BLaER1 treated with 17β-estradiol and CSF1 and Interleukin-3, amounts not matched to agents 10 nM and 100 nM (cell line): ENCODE results near the gene SLAMF1.
"Not testable (repeated sequence)": the region's sequence is repeated elsewhere in the genome, so short reads cannot be mapped to it uniquely, and the experiment has no call there.

Experiments
- H3K27ac ChIP-seq, 11 experiments: shearing (Covaris generic); formaldehyde crosslinking; 2 replicates each; pipeline ENCODE4 v1.8.1; 2022
- H3K27me3 ChIP-seq, 11 experiments: shearing (Covaris generic); formaldehyde crosslinking; 2 replicates each; pipeline ENCODE4 v1.8.1; 2022
- H3K36me3 ChIP-seq, 11 experiments: shearing (Covaris generic); formaldehyde crosslinking; 2 replicates each; pipeline ENCODE4 v1.8.1; 2022
- H3K4me1 ChIP-seq, 10 experiments: shearing (Covaris generic); formaldehyde crosslinking; 2 replicates each; pipeline ENCODE4 v1.8.1; 2022
- H3K4me2 ChIP-seq, 11 experiments: shearing (Covaris generic); formaldehyde crosslinking; 2 replicates each; pipeline ENCODE4 v1.8.1; 2022
- H3K4me3 ChIP-seq, 10 experiments: shearing (Covaris generic); formaldehyde crosslinking; 2 replicates each; pipeline ENCODE4 v1.8.1; 2022
- H3K9ac ChIP-seq, 11 experiments: shearing (Covaris generic); formaldehyde crosslinking; 2 replicates each; pipeline ENCODE4 v1.8.1; 2022
- H3K9me3 ChIP-seq, 11 experiments: shearing (Covaris generic); formaldehyde crosslinking; replicated peaks in 1 of 11; 2 replicates each; pipeline ENCODE4 v1.8.1; 2022
- H4K20me1 ChIP-seq, 11 experiments: shearing (Covaris generic); formaldehyde crosslinking; 2 replicates each; pipeline ENCODE4 v1.8.1; 2022
- Cebpa-rat ChIP-seq, 11 experiments: shearing (Covaris generic); IDR thresholded peaks; 2 replicates each; pipeline ENCODE4 v1.8.1; 2022

SLAMF1 gene

DNA sequence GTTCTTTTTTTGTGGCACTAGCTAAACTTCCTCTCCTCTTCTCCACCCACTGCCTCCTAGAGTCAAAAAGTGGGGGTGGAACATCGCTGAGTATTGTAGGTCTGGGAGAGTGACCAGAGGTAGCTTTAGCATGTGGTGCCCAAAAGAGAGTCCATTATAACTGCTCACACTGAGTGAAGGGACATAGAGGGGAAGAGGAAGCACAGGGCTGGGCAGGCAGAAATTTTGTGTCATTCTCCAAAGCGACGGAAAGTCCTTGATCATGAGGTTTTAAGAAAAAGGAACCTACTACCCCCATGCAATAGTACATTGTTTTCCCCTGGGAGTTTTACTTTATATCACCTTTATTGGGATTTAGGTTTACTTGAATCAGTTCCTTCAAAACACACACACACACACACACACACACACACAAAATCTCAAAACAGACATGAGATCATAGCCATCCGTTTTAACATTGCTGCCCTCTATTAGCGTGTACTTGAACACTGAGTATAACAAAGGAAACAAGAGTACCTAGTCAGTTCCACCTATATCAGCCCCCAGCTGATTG is 71.7 kb downstream of the SLAMF1 start:
- Histone ChIP-seq H3K4me1 (peaks cover 29 to 96% (median 40%) of the 10 kb centered on the region in 10 experiments), H3K36me3 (peaks cover 0 to 4% (median 0%) of the 10 kb centered on the region in 11 experiments; a peak in 1 of 22 replicates), H3K9ac (peak overlapping the region in 4 of 11 experiments; percentile 41 to 61 (median 54); a peak in 6 of 22 replicates), H3K27ac (peak overlapping the region in 5 of 11 experiments; percentile 39 to 81 (median 76); a peak in 10 of 22 replicates), H3K4me3 (peak overlapping the region in 3 of 10 experiments; percentile 11 to 20 (median 18); a peak in 2 of 20 replicates), H4K20me1 (no peaks in the 10 kb centered on the region), H3K27me3 (no peaks in the 10 kb centered on the region), H3K9me3 (peaks cover 0 to 35% (median 16%) of the 10 kb centered on the region in 11 experiments; a peak in 13 of 22 replicates), H3K4me2 (peak overlapping the region; percentile 34 to 97 (median 58))
- no peak for TF ChIP-seq Cebpa-rat (IDR thresholded peaks at IDR 0.05)

DNA sequence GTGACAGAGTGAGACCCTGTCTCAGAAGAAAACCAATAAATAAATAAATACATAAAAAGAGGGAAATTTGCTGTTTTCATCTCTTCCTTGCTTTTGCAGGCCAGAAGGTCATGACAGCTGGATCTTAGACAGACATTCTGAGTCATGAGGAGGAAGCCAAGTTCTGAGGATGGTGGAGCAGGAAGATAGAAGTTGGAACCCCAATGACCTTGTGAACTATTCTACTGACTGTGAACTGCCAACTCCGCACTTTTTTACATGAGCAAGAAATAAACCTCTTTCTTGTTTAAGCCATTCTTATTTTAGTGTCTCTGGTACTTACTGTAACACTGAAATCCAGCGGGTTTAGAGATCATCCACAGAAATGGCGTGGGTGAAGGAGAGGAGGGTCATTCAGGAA is 76.0 kb downstream of the SLAMF1 start:
- H3K27me3 ChIP-seq = no peaks in the 10 kb centered on the region
- no peak for TF ChIP-seq Cebpa-rat (IDR thresholded peaks at IDR 0.05)
- peaks cover 56 to 100% (median 63%) of the 10 kb centered on the region in 10 experiments for H3K4me1 ChIP-seq
- no peaks in the 10 kb centered on the region for H4K20me1 ChIP-seq
- peak overlapping the region in 5 of 11 experiments; percentile 6 to 97 (median 71); a peak in 9 of 22 replicates for H3K4me2 ChIP-seq
- H3K27ac ChIP-seq = peak overlapping the region in 2 of 11 experiments; percentile 6 to 20; a peak in 2 of 22 replicates
- H3K36me3 ChIP-seq = peaks cover 0 to 4% (median 0%) of the 10 kb centered on the region in 11 experiments; a peak in 1 of 22 replicates
- no peak overlapping the region for H3K9ac ChIP-seq
- H3K9me3 ChIP-seq = peaks cover 0 to 30% (median 13%) of the 10 kb centered on the region in 11 experiments; a peak in 10 of 22 replicates
- no peak overlapping the region for H3K4me3 ChIP-seq

DNA sequence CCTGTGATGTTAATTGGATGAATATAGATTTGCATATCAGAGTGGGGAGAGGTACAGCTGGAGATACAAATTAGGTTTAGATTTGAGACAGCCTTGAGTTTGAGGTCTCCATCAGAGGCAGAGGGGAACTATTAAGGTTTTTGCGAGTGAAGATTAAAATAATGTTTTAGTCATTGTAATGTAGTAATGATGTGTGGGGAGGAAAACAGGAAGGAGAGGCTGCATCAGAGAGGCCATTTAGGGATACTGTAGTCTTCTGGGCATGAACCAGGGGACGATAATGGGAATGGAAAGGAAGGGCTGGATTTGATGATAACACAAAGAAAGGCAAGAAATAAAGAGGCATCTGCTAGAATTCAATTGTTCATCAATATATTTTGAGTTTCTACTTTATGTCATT is 77.0 kb downstream of the SLAMF1 start:
- Histone ChIP-seq H3K36me3 (peaks cover 0 to 4% (median 0%) of the 10 kb centered on the region in 11 experiments; a peak in 1 of 22 replicates), H3K4me3 (no peak overlapping the region), H3K9me3 (peaks cover 0 to 30% (median 13%) of the 10 kb centered on the region in 11 experiments; a peak in 10 of 22 replicates), H3K4me2 (peak overlapping the region in 8 of 11 experiments; percentile 4 to 97 (median 72); a peak in 14 of 22 replicates), H3K4me1 (peaks cover 59 to 100% (median 63%) of the 10 kb centered on the region in 10 experiments), H3K27me3 (no peaks in the 10 kb centered on the region), H3K27ac (no peak overlapping the region), H4K20me1 (no peaks in the 10 kb centered on the region), H3K9ac (no peak overlapping the region)
- TF ChIP-seq Cebpa-rat (IDR thresholded peaks at IDR 0.05) = no peak

DNA sequence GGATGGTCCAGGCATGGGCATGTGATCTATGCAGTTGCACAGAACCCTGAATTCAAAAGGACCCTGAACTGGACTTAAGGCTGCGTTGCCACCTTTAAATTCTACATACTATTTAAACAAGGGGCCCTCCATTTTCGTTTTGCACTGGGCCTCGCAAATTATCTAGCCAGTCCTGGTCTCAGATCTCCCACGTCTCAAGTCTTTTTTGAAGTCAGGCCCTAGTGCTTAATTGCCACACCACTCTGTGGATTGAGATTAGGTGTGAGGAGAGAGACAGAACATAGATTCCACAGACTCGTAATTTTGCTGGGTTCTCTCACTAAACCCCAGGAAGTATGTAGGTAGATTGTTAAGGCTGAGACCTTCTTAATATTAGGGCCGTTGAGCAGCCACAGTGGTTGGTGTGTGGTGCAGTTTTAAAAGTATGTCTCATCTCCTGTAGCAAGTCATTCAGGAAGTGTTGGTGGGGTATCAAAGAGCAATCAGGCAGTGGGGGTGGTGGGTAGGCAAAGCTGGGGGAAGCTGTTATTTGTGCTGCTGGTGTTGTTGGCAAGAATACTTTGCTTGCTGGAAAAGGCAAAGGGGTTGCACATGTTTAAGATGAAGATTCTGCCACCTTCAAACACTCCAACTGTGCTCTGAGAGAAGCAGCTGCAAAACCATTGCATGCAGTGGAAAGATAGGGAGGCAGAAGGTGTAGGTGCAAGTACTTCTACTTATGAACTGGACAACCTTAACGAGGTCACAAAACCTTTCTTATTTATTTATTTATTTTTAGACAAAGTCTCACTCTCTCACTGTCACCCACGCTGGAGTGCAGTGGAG is 78.8 kb downstream of the SLAMF1 start:
- Histone ChIP-seq H3K27ac (peak overlapping the region in 6 of 11 experiments; percentile 2 to 61 (median 47); a peak in 9 of 22 replicates), H3K4me2 (peak overlapping the region; percentile 73 to 97 (median 85)), H3K36me3 (peaks cover 0 to 13% (median 0%) of the 10 kb centered on the region in 11 experiments; a peak in 3 of 22 replicates), H3K4me3 (peak overlapping the region in 2 of 10 experiments; percentile 12 to 23; a peak in 1 of 20 replicates), H3K27me3 (no peaks in the 10 kb centered on the region), H3K9ac (peak overlapping the region in 5 of 11 experiments; percentile 12 to 42 (median 16); a peak in 5 of 22 replicates), H4K20me1 (no peaks in the 10 kb centered on the region), H3K9me3 (peaks cover 5 to 38% (median 19%) of the 10 kb centered on the region in 11 experiments), H3K4me1 (peaks cover 60 to 91% (median 62%) of the 10 kb centered on the region in 10 experiments)
- TF ChIP-seq Cebpa-rat (IDR thresholded peaks at IDR 0.05) = no peak

DNA sequence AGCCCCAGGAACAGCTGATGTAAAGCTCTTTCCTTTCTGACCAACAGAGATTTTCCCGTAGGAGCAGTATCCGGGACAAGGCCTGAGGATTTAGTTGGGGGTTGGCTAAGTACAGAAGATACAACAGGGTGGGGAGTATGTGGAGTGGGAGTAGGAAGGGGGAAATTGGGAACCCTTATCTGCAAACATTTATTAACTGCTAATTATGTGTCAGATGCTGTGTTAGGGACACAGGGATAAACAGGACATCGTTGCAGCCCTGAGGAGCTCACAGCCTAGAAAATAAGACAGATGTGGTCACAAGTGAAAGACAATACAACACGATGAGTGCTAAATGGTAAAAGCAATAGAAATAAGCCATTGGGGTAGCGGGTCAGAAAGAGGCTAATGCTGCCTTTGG is 79.5 kb downstream of the SLAMF1 start:
- TF ChIP-seq Cebpa-rat (IDR thresholded peaks at IDR 0.05) = no peak
- Histone ChIP-seq H4K20me1 (no peaks in the 10 kb centered on the region), H3K9me3 (peaks cover 13 to 45% (median 26%) of the 10 kb centered on the region in 11 experiments), H3K4me2 (peak overlapping the region; percentile 73 to 97 (median 85)), H3K4me3 (no peak overlapping the region), H3K27me3 (no peaks in the 10 kb centered on the region), H3K36me3 (peaks cover 0 to 18% (median 0%) of the 10 kb centered on the region in 11 experiments; a peak in 3 of 22 replicates), H3K27ac (peak overlapping the region in 5 of 11 experiments; percentile 27 to 61 (median 52); a peak in 5 of 22 replicates), H3K9ac (no peak overlapping the region), H3K4me1 (peaks cover 60 to 83% (median 62%) of the 10 kb centered on the region in 10 experiments)

DNA sequence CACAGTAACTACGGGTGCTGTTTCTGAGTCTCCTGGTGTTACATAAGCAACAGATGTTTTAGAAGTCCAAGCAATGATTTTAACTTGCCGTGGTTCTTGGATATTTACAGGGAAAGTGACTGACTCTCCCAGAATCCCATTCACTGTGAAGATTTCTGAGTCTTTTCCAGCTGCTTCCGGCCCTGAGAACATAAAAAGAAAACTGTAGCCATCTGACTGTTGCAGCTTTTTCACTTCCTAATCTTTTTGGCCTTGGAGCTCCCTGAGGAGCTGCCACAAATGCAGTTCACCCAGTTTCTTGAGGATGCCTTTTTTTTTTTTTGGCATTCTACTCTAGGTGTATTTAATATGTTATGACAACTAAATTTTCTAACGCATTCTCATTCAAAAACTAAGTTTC is 81.3 kb downstream of the SLAMF1 start:
- peaks cover 30 to 45% (median 34%) of the 10 kb centered on the region in 11 experiments for H3K9me3 ChIP-seq
- no peaks in the 10 kb centered on the region for H4K20me1 ChIP-seq
- H3K27ac ChIP-seq = peak overlapping the region; percentile 43 to 79 (median 59); a peak in 21 of 22 replicates
- H3K9ac ChIP-seq = peak overlapping the region; percentile 10 to 60 (median 50); a peak in 14 of 22 replicates
- H3K27me3 ChIP-seq = no peaks in the 10 kb centered on the region
- H3K4me3 ChIP-seq = peak overlapping the region; percentile 28 to 49 (median 41); a peak in 13 of 20 replicates
- peaks cover 54 to 66% (median 61%) of the 10 kb centered on the region in 10 experiments for H3K4me1 ChIP-seq
- H3K4me2 ChIP-seq = peak overlapping the region; percentile 73 to 97 (median 83)
- peaks cover 0 to 13% (median 0%) of the 10 kb centered on the region in 11 experiments; a peak in 3 of 22 replicates for H3K36me3 ChIP-seq
- no peak for TF ChIP-seq Cebpa-rat (IDR thresholded peaks at IDR 0.05)

DNA sequence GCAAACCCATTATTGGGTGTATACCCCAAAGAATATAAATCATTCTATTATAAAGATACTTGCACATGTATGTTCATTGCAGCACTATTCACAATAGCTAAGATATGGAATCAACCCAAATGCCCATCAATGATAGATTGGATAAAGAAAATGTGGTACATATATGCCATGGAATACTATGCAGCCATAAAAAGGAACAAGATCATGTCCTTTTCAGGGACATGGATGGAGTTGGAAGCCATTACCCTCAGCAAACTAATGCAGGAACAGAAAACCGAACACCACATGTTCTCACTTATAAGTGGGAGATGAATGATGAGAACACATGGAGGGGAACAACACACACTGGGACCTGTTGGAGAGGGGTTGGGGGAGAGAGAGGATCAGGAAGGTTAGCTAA is 83.6 kb downstream of the SLAMF1 start:
- H3K9ac ChIP-seq, H3K27ac ChIP-seq, H3K4me2 ChIP-seq, H4K20me1 ChIP-seq, H3K27me3 ChIP-seq, H3K4me3 ChIP-seq: not testable (repeated sequence)
- H3K9me3 ChIP-seq = peaks cover 53 to 64% (median 56%) of the 10 kb centered on the region in 11 experiments
- H3K4me1 ChIP-seq = peaks cover 38 to 50% (median 40%) of the 10 kb centered on the region in 10 experiments
- peaks cover 0 to 17% (median 0%) of the 10 kb centered on the region in 11 experiments; a peak in 5 of 22 replicates for H3K36me3 ChIP-seq

DNA sequence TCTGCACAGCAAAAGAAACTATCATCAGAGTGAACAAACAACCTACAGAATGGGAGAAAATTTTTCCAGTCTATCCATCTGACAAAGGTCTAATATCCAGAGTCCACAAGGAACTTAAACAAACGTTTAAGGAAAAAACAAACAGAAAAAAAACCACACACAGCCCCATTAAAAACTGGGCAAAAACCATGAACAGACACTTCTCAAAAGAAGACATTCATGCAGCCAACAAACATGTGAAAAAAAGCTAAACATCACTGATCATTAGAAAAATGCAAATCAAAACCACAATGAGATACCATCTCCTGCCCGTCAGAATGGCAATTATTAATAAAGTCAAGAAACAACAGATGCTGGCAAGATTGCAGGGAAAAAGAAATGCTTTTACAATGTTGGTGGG is 84.1 kb downstream of the SLAMF1 start:
- Histone ChIP-seq H3K9me3 (peaks cover 57 to 69% (median 61%) of the 10 kb centered on the region in 11 experiments), H3K36me3 (peaks cover 0 to 17% (median 0%) of the 10 kb centered on the region in 11 experiments; a peak in 6 of 22 replicates), H3K4me1 (peaks cover 33 to 46% (median 36%) of the 10 kb centered on the region in 10 experiments)
- not testable (repeated sequence) for H3K27ac ChIP-seq, H3K4me2 ChIP-seq, H3K4me3 ChIP-seq, H3K27me3 ChIP-seq, H3K9ac ChIP-seq, H4K20me1 ChIP-seq
